GM10847 (cell line): ENCODE measurements around the gene SH3RF2.

ENCODE experiments used
- POLR2A ChIP-seq: IDR thresholded peaks from 2 replicates; pipeline ENCODE4 v1.6.1; 2011; ENCODE audit not compliant: insufficient read length; ENCODE audit errors: extremely low read depth

The SH3RF2 gene

DNA sequence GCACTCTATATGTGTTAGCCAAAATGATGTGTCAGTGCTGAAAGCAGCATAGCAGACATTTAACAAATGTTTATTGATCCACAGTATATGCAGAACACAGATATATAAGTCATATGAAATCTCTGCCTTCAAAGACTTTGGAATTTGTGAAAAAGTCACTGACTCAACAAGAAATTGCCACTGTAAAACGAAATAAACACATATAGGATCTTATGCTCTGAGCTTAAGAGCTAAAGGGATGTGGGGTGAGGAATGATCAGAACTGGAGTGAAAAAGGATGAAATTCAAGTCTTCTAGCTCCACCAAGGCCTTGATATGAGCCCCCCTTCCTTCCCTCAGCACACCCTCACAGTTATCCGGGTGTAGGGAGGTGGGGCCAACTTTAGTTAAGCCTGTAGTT is 119.1 kb downstream of the SH3RF2 start:
- TF ChIP-seq POLR2A = no peak

DNA sequence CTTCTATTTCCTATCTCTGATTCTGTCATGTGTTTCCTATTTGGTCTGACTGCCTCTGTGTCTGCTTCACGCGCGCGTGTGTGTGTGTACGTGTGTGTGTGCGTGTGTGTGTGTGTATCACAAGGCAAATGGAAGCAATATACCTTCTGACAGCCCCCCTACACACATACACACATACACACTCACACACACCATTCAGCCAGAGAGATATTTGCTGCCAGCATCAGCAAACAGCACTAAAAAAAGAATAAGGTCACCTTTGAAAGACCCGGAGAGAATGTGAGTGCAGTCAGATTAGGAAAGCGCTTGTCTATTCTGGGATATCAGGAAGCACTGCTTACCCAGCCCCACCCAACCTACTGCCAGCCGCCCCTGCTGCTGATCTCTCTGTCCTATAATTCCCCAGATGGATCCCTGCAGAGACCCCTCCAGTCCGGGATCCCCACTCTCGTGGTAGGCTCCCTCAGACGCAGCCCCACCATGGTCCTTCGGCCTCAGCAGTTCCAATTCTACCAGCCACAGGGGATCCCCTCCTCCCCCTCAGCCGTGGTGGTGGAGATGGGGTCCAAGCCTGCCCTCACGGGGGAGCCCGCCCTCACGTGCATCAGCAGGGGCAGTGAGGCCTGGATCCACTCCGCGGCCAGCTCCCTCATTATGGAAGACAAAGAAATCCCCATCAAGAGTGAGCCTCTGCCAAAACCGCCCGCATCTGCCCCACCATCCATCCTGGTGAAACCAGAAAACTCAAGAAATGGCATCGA is 123.3 kb downstream of the SH3RF2 start:
- TF ChIP-seq POLR2A = no peak

DNA sequence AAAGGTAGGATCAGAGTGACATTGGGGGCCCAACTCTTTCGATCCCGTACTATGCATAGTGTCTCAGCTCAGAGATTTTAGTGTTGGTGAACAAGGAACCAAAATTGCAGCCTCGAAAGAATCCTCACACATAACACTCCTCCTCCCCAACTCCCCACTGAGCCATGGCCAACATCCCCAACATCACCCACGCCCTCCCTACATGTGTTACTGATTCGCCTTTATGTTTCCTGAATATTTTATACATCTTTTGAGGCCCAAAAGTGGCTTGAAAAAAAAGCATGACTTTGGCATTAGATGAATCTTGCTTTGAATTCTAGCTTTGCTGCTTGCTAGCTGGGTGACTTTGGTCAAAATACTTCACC is 123.8 kb downstream of the SH3RF2 start:
- no peak for TF ChIP-seq POLR2A

DNA sequence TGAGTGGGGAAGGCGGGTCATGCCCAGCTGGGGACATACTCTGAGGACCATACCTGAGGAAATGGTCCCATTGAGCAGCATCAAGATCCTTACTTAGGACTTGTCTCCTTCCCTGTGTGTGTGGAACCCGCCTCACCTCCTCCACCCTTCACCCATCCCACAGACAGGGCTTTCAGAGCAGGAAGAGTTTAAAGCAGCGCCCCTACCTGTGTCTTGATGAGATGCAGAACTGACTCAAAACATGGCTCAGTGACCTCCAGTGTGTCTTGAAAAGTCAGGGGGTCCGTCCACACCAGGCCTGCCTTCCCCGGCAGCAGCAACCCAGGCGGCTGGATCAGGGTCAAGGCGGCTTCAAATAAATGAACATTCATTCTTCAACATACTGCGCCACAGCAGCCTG is 130.6 kb downstream of the SH3RF2 start:
- TF ChIP-seq POLR2A = no peak

DNA sequence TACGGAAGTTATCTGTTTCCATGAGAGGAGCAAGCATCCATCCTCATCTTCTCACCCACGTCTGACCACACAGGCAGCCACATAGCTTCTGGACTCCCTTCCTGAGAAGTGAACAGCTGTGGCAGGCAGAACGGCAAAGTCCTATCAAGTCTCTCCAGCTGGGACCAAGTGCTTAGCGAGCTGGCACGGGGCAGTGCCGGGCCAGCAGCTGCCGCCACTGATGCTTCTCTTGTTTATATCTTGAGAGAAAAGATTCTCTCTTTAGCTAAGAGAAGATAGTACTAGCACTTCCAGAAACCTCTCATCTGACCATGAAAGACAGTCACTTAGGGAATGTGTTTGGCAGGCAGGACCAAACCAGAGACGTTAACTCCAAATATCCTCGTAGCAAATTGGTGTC is 131.8 kb downstream of the SH3RF2 start:
- TF ChIP-seq POLR2A = no peak

DNA sequence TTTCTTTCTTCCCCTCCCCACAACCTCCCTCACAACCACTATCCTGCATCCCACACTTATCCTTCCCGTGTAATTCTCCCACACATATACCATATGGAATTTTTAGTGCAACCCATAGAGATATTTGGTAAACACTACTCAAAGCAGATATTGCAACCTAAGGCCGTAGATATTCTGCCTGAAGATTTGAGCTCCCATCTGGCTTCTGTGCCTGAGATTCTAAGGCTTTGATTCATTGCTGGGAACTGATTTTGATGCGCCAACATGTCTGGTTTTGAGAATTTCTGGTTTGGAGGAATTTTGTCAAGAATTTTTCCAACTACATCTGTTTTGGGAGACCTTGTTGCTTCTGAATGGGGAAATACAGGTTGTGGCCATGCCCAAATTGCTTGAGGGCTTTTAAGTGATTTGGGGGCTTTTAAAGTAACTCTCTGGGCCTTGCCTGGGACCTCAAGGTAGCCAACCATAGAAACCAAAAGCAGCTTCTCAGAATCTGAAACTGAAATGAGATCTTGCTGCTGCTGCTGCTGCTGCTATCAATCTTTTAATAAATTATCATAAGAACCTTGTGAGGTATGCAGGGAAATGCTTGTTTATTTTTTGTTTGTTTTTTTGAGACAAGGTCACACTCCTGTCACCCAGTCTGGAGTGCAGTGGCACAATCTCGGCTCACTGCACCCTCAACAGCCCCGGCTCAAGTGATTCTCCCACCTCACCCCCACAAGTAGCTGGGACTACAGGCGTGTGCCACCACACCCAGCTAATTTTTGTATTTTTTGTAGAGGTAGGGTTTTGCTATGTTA is 132.8 kb downstream of the SH3RF2 start:
- TF ChIP-seq POLR2A = no peak

DNA sequence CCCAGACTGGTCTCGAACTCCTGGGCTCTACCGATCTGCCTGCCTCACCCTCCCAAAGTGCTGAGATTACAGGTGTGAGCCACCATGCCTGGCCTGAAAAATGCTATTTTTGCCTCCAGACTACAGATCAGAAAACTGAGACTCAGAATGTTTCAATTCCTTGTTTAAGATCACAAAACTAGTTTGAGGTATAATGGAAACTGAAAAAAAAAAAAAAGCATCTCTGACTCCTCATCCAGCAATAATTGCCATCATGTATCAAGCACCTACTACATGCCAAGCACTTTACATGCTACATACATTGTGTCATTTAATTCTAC is 133.4 kb downstream of the SH3RF2 start:
- TF ChIP-seq POLR2A = no peak

DNA sequence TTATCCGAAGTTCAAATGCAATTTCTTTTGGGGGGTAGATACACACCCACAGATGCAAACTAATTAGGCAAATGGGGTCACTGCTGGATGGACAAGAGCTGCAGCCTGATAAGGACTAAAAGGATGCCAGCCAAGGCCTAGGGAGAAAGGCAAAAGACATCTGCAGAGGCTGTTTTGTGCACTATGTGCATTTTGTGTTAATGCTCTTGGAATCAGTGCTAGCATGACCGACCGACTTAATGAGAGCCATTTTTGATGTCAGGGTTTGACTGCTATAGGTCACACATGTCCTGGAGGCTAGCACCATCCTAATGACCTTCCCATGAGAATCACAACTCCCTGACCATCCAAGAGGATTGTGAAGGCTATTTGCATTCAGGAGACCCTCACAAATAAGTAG is 134.4 kb downstream of the SH3RF2 start:
- no peak for TF ChIP-seq POLR2A

DNA sequence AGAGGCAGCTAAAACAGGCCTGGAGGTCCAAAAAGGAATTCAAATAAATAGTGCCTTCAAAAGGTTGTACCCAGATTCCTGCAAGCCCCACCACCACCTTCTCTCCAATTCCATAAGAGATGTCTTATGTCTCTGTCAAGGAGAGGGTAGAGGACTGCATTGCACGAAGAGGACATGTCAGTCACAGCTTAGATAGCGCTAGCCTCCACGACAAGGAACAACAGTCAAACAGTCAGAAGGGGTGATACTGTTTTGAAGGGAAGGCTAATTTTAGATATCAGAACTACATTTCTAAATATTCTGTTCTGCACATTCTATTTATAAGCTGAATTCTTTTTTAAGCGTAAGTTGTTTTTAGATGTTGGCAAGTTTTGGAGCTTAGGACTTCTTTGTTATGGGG is 134.8 kb downstream of the SH3RF2 start:
- no peak for TF ChIP-seq POLR2A

DNA sequence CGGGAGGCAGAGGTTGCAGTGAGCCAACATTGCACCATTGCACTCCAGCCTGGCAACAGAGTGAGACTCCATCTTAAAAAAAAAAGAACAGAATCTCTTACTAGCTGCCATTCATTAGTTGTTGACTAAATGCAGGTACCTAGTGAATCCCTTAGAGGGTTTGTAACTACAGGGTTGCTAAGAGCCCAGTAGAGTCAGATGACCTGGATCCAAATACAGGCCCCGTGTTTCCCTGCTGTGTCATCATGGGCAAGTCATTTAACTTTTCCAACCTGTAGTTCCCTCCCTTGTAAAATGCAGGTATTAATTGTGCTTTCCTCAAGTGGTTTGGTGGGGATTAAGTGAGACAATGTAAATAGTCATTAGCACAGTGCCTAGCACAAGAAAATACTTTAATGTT is 136.2 kb downstream of the SH3RF2 start:
- TF ChIP-seq POLR2A = no peak

DNA sequence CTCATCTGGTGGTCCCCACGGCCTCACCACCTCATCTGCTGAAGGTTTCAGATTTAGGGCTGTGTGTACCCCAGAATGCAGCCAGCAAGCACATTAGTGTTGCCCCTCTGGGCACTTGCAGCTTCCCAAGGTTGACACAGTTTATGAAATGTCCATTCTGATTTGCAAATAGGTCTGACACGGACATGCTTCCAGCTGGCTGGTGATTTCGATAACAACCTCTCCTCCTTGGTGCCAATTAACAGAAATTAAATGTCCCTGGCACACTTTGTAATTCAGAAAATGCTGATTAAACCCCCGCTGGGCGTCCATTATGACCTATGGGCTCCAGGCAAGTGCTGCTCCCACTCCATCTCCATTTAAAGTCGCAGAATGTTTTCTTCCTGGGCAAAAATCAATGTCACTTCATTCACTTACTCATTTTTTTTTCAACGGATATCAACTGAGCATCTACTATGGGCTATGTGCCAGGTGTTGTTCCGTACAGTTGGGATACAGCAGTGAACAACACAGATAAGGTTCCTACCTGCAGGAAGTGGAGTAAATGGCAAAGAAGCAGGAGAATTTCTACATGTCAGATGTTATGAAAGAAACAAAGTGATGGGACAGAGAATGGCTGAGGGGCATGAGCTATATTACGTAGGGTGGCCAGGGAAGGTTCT is 137.0 kb downstream of the SH3RF2 start:
- TF ChIP-seq POLR2A = no peak

DNA sequence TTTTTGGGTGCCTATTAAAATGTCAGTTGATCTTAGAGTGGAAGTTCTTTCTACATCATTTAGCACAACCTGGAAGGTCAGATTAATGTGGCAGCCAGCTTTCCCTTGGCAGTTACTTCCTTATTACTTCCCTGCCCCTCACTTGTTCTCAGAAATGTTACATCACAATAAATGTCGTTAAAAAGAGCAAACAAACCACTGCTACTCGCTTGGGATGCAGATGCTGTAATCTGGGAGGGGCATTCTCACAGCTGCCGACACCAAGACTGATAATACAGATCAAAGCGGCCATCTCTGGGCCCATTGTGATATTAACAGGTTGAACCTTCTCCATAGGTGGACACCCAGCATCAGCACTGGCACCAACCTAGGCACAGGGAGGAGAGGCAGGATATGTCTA is 139.7 kb downstream of the SH3RF2 start:
- no peak for TF ChIP-seq POLR2A

DNA sequence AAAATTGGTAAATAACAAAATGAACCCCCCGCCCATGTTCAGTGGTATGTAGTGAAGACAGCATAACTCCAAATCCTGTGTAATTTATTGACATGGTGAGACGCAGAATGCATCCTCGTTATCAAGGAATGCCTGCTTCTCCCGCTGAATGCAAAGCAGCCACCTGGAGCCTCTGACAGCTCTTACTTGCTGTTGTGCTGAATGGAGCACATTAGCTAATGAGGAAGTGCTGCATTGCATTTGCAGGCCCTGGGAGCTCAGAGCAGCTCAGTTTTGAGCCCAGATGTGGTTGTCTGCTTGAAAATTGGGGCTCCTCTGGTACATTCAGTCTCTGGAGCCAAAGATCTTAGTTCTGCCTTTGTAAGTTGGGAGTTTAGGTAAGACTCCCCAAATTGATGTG is 140.1 kb downstream of the SH3RF2 start:
- no peak for TF ChIP-seq POLR2A

DNA sequence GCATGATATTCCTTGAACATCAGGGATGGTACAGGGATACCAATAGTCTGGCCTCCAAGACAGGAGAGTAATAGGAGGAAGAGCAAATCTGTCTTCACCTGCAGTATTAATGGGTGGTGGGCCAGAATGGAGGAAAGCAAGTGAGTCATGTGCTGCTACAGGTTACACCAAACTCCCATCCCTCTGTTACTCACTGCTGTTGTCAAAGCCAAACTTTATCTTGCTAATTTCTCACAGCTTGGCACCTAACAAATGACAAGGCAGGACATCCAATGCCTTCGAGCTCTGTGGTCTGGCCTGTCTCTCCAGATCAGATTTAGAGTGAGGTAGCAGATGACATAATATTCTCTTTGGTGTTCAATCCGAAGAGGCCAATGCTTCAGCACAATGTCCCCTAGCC is 142.2 kb downstream of the SH3RF2 start:
- TF ChIP-seq POLR2A = no peak

DNA sequence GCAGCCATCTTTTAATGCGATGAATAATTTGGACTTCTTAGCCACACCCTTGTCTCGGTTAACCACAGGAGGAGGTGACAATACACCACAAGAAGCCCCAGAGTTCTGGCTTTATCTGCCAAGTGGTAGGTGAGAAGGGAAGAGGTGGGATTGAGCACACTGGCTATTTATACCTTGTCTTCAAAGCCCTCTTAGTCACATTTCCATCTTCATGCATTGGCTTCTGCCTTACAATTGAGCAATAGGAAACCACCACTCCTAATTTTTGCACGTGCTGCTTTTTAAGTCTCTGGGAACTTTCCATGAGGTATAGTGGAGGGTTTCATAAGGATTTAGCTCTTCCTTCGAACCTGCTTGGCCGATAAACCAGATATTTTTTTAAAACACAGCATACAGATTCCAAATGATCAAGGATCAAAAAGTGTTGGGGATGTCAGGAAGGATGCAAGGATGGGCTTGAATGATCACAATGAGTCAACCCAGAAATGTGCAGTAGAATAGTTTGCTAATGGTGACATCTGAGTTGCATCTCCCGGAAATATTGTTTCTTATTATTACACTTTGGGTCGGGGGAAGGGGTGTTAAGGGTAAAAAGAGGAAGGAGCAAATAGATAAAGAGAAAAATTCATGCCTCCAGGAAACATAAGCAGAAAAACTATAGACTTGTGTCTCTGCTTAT is 143.5 kb downstream of the SH3RF2 start:
- TF ChIP-seq POLR2A = no peak

DNA sequence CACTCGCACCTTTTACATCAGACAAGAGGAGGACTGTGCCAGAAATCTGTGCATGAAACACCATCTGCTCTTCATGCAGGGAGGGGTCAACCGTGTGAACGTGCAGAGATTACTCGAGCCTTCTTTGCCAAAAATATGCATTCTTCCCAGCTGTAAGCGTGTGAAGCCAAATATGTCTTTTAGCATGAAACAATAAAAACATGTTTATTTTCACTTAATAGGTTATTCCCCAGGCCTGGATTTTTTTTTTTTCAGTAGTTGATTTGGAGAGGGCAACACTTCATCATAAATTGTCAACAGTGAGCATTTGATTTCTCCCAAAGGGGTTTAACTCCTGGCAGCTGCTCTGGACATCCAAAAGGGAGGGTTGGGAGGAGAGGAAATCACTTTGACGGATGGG is 145.2 kb downstream of the SH3RF2 start:
- no peak for TF ChIP-seq POLR2A

DNA sequence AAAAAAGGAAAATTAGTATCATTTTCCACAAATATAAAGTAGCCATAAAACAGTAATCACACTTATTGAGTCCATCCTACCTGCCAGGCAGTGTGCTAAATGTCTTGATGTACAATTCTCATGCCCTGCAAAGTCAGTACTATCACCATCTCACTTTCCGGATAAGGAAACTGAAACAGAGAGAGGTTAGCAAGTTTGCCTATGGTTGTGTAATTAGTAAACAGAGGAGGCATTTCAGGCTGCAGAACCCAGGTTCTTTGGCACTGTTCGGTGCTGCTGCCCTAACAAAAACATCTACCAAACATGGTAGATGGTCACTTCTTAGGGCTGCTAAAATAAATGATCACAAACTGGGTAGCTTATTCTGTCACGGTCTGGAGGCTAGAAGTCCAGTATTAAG is 146.4 kb downstream of the SH3RF2 start:
- TF ChIP-seq POLR2A = no peak

DNA sequence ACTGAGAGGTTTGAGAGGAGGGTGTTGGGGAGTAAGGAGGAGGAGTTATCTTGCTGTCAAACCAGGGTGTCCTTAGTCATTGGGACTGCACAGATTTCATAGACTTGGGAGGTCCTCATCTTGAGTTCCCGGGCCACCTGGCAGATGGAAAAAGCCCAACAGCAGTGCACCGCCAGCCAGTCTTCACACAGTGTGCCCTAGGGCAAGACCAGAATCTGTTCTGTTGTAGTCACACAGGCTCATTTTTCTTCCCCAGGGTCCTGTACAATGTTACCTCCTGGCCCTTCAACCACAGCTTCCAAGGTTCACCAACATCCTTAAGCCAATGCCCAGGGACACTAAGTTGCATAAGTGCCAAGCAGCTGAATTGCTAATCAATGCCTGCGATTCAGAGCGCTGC is 148.0 kb downstream of the SH3RF2 start:
- TF ChIP-seq POLR2A = no peak
